GM12878 (cell line): ENCODE data around the gene OTULIN. TPM values are rescaled to one million over a fixed set of nuclear protein-coding genes. Genes with fewer than 3 reads are reported as not detected.

ENCODE experiments used
- ATAC-seq: fragments of 200-7000 bp; cut with Tn5 transposase; 3 replicates; pipeline ENCODE4 v1.9.1; 2020; ENCODE audit warnings: mild to moderate bottlenecking, moderate library complexity
- BruUV-seq: library from RNA; stranded (reverse); fragments of 400-500 nt; replicated peaks from 2 replicates; lab custom pipeline; 2021; lab: Mats Ljungman, UMichigan
- CTCF ChIA-PET: fragments of 300-600 bp; sonication (Branson Sonifier 250); formaldehyde crosslinking; extraction: SDS; loops from one replicate; lab custom pipeline; 2021; ENCODE audit warnings: inconsistent platforms; lab: Yijun Ruan, JAX
- POLR2A ChIA-PET: fragments of 350-600 bp; formaldehyde crosslinking; extraction: SDS; loops from one replicate; lab custom pipeline; 2021; ENCODE audit warnings: inconsistent platforms; lab: Charles Lee
- RAD21 ChIA-PET: fragments of 300-600 bp; sonication (Branson Sonifier 250); formaldehyde crosslinking; loops from one replicate; lab custom pipeline; 2023; ENCODE audit warnings: antibody characterized with exemption; ENCODE audit not compliant: unreplicated experiment; lab: Charles Lee
- SMC1A ChIA-PET: fragments of 300-600 bp; sonication (Branson Sonifier 250); formaldehyde crosslinking; loops from one replicate; lab custom pipeline; 2023; ENCODE audit not compliant: unreplicated experiment, uncharacterized antibody; lab: Charles Lee
- DNase-seq: peaks from one replicate; pipeline ENCODE4 v3.0.0-alpha.2; 2011; ENCODE audit warnings: low read depth, low spot score
- FAIRE-seq: peaks from 3 replicates; lab custom pipeline; 2011; peaks lifted over from hg19 to GRCh38; lab: Jason Lieb, UNC
- H2AFZ ChIP-seq: 2 replicates; pipeline ENCODE4 v1.6.0; 2011; ENCODE audit warnings: low read depth, low read length, control low read depth; ENCODE audit not compliant: control insufficient read depth
- H3K27ac ChIP-seq: 2 replicates; pipeline ENCODE4 v1.5.1; 2011; ENCODE audit warnings: control low read depth; ENCODE audit not compliant: control insufficient read depth, insufficient read depth
- H3K27me3 ChIP-seq, 2 experiments: replicated peaks in 1 of 2; 2 replicates each; pipeline versions ENCODE4 v1.6.0 to v1.6.1; 2011; ENCODE audit warnings: low read length in 1 of 2; ENCODE audit not compliant: control insufficient read depth in 2 of 2, insufficient read depth in 2 of 2
- H3K36me3 ChIP-seq, 2 experiments: 2 replicates each; pipeline ENCODE4 v1.5.1; 2011; ENCODE audit warnings: low read length in 1 of 2; ENCODE audit not compliant: control insufficient read depth in 2 of 2, insufficient read depth in 2 of 2
- H3K4me1 ChIP-seq: 2 replicates; pipeline ENCODE4 v1.6.1; 2011; ENCODE audit warnings: mild to moderate bottlenecking, low read length, moderate library complexity, mixed read lengths; ENCODE audit not compliant: control insufficient read depth, insufficient read depth
- H3K4me2 ChIP-seq: 2 replicates; pipeline ENCODE4 v1.6.0; 2011; ENCODE audit warnings: control low read depth; ENCODE audit not compliant: control insufficient read depth, insufficient read depth
- H3K4me3 ChIP-seq: fragments of 200-600 bp; sonication (generic); 2 replicates; pipeline ENCODE4 v1.5.1; 2016
- H3K79me2 ChIP-seq: 2 replicates; pipeline ENCODE4 v1.6.0; 2011; ENCODE audit warnings: low read length; ENCODE audit not compliant: control insufficient read depth, insufficient read depth
- H3K9ac ChIP-seq: 2 replicates; pipeline ENCODE4 v1.8.0; 2011; ENCODE audit warnings: low read length, control low read depth, mixed read lengths; ENCODE audit not compliant: control insufficient read depth, insufficient read depth
- H3K9me3 ChIP-seq: replicated peaks from 3 replicates; pipeline ENCODE4 v1.5.1; 2011; ENCODE audit warnings: mild to moderate bottlenecking, low read length; ENCODE audit not compliant: control insufficient read depth, insufficient read depth
- H4K20me1 ChIP-seq: 2 replicates; pipeline ENCODE4 v1.6.0; 2011; ENCODE audit not compliant: control insufficient read depth, insufficient read depth
- BMI1 ChIP-seq: fragments of 450-650 bp; IDR thresholded peaks from 2 replicates; pipeline ENCODE4 v1.6.1; 2016; ENCODE audit warnings: mild to moderate bottlenecking, moderate library complexity, borderline replicate concordance
- HCFC1 ChIP-seq: fragments of 150-350 bp; IDR thresholded peaks from 2 replicates; pipeline ENCODE4 v1.6.1; 2014; ENCODE audit warnings: low read length
- SMC3 ChIP-seq: IDR thresholded peaks from 2 replicates; pipeline ENCODE4 v1.6.1; 2011; ENCODE audit warnings: low read length, improper control_type of control experiment, borderline replicate concordance
- WGBS: methylation state at CpG from one replicate; pipeline ENCODE4 v1.1.6; 2016; ENCODE audit warnings: low lambda C conversion rate; ENCODE audit not compliant: insufficient replicate concordance, insufficient coverage; ENCODE audit errors: missing lambda C conversion rate; 5-methylcytosine and 5-hydroxymethylcytosine counted together
- in situ Hi-C: fragments of 300-500 bp; cut with MboI; formaldehyde crosslinking; loops from 9 replicates; pipeline ENCODE4 v1.14.3; 2018; ENCODE audit warnings: mixed read lengths
- intact Hi-C: fragments of 100-400 bp; cut with micrococcal nuclease; formaldehyde crosslinking; loops from one replicate; pipeline ENCODE4 v1.14.2; 2022; ENCODE audit not compliant: unreplicated experiment
- polyA plus RNA-seq, 11 experiments: library from polyadenylated mRNA; depleted of rRNA in 4 of 11; unstranded in 6 of 11; stranded (reverse) in 5 of 11; fragments of >200 nt; fragmentation: Nextera tagmentation in 4 of 11; fragmentation: Illumina TruSeq in 1 of 11; extraction: Ambion mirVana in 4 of 11; extraction: Trizol in 1 of 11; gene quantifications; 1 replicate in 1 of 11; 2 replicates in 10 of 11; pipeline versions ENCODE4 v1.2.1 to v1.2.3, GENCODE V29; 2011 to 2016; ENCODE audit warnings: inconsistent platforms in 2 of 11, missing spikeins in 2 of 11, low read depth in 1 of 11
- total RNA-seq, 4 experiments: library from RNA; depleted of rRNA in 3 of 4; stranded (reverse); fragments of >200 nt in 3 of 4; fragmentation: Illumina TruSeq in 1 of 4; extraction: Trizol in 1 of 4; gene quantifications; 2 replicates each; pipeline versions ENCODE4 v1.2.1 to v1.2.3, GENCODE V29; 2013 to 2021
- TF ChIP-seq, protein P1 (sequence below): IDR thresholded peaks from 2 replicates; pipeline ENCODE4 v1.6.1; 2012; ENCODE audit warnings: mild to moderate bottlenecking, low read depth, low read length
- TF ChIP-seq, protein P2 (sequence below), 3 experiments: IDR thresholded peaks in 2 of 3; conservative IDR thresholded peaks in 1 of 3; 2 replicates each; pipeline ENCODE4 v1.5.1; 2011; ENCODE audit warnings: low read depth in 3 of 3, low read length in 3 of 3, mild to moderate bottlenecking in 3 of 3, control low read depth in 2 of 3, moderate library complexity in 2 of 3, inconsistent platforms in 1 of 3, mixed read lengths in 1 of 3; ENCODE audit not compliant: control insufficient read depth in 2 of 3, insufficient read depth in 1 of 3; ENCODE audit errors: extremely low read depth in 1 of 3
- TF ChIP-seq, protein P3 (sequence below): fragments of 450-650 bp; IDR thresholded peaks from 2 replicates; pipeline ENCODE4 v1.6.1; 2016; ENCODE audit warnings: mild to moderate bottlenecking, moderate library complexity, borderline replicate concordance

OTULIN gene
- total and polyA plus RNA-seq, 10 of the 15 experiments (the other 5 are each of a cell fraction or from before 2014, with no cell fraction given): 6.6 to 70.5 (median 28.7) TPM

DNA sequence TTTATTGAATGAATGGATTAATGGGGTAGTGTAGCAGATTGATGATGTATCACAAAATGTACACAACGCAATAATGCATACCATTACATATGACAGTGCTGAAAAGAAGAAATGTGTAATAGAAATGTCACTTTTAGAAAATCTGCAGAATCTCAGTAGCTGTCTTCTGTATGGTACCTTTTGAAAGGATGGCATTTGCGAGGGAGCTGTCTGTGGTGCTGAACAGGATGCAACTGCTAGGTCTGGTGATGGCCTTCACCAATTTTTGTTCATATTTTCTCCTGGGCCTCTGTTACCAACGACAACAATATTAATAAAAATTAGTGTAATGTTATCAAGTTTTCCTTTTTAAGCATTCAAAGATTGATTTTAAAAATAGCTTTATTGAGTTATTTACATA, 36.2 kb upstream of the OTULIN start:
- in situ Hi-C loops (no loop called here), intact Hi-C loops (no loop called here)
- Histone ChIP-seq H3K4me1 (no peaks in the 10 kb centered on the region), H3K9ac (no peak overlapping the region), H3K36me3 (no peaks in the 10 kb centered on the region), H3K4me2 (no peak overlapping the region), H3K79me2 (no peaks in the 10 kb centered on the region), H3K27me3 (no peaks in the 10 kb centered on the region), H4K20me1 (no peaks in the 10 kb centered on the region), H3K27ac (no peak overlapping the region), H2AFZ (no peak overlapping the region), H3K4me3 (no peak overlapping the region), H3K9me3 (no peaks in the 10 kb centered on the region)
- FAIRE-seq: peak; percentile 81
- TF ChIP-seq, protein P1, sequence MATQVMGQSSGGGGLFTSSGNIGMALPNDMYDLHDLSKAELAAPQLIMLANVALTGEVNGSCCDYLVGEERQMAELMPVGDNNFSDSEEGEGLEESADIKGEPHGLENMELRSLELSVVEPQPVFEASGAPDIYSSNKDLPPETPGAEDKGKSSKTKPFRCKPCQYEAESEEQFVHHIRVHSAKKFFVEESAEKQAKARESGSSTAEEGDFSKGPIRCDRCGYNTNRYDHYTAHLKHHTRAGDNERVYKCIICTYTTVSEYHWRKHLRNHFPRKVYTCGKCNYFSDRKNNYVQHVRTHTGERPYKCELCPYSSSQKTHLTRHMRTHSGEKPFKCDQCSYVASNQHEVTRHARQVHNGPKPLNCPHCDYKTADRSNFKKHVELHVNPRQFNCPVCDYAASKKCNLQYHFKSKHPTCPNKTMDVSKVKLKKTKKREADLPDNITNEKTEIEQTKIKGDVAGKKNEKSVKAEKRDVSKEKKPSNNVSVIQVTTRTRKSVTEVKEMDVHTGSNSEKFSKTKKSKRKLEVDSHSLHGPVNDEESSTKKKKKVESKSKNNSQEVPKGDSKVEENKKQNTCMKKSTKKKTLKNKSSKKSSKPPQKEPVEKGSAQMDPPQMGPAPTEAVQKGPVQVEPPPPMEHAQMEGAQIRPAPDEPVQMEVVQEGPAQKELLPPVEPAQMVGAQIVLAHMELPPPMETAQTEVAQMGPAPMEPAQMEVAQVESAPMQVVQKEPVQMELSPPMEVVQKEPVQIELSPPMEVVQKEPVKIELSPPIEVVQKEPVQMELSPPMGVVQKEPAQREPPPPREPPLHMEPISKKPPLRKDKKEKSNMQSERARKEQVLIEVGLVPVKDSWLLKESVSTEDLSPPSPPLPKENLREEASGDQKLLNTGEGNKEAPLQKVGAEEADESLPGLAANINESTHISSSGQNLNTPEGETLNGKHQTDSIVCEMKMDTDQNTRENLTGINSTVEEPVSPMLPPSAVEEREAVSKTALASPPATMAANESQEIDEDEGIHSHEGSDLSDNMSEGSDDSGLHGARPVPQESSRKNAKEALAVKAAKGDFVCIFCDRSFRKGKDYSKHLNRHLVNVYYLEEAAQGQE: peak; percentile 96
- TF ChIP-seq BMI1: no peak
- ChIA-PET RAD21 (no interaction called here), SMC1A (interaction anchor here (0.8 kb wide), 1 partner anchor 17 kb away, joined by 3 read pairs; no protein-coding TSS in a partner anchor), CTCF (interaction anchor here (1.3 kb wide), 1 partner anchor 20 kb away, joined by 4 read pairs; no protein-coding TSS in a partner anchor), POLR2A (no interaction called here)
- DNase-seq: no peak
- peak; percentile 78 for ATAC-seq
- BruUV-seq: no TSS peak
- WGBS: 2% methylated on average over 3 of the region's 3 CpGs

DNA sequence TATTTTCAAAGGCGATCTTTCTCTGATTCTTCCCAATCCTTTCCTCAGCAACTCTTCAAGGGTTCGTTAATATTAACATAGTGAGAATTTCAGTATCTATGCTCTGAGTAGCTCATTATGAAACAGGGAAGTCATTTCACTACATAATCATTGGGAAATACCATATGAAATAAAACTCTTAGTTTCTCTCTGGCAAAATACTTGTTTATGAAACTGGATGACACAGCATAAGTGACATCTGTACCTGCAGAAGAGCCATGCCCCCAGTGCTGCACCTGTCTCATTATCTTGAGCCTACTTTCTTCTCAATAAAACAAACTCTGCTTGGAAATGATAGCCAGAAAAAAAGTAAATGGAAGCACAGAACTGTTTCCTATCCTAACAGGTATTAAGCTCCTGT, 33.8 kb upstream of the OTULIN start:
- DNase-seq (no peak), ATAC-seq (no peak), FAIRE-seq (peak; percentile 27)
- SMC1A ChIA-PET: interaction anchor here (1.7 kb wide), 1 partner anchor 18 kb away, joined by 6 read pairs; no protein-coding TSS in a partner anchor
- WGBS: 41% methylated on average over 2 of the region's 2 CpGs
- CTCF ChIA-PET: no interaction called here
- H3K27ac ChIP-seq: no peak overlapping the region
- in situ Hi-C loops: no loop called here
- no peak overlapping the region for H3K4me2 ChIP-seq
- RAD21 ChIA-PET: interaction anchor here (0.6 kb wide), 1 partner anchor 9 kb away, joined by 3 read pairs; no protein-coding TSS in a partner anchor
- intact Hi-C loops: no loop called here
- no peaks in the 10 kb centered on the region for H3K27me3 ChIP-seq
- no peaks in the 10 kb centered on the region for H3K4me1 ChIP-seq
- no peaks in the 10 kb centered on the region for H4K20me1 ChIP-seq
- no peak overlapping the region for H3K4me3 ChIP-seq
- POLR2A ChIA-PET: interaction anchor here (0.6 kb wide), 1 partner anchor 300 kb away, joined by 4 read pairs; no protein-coding TSS in a partner anchor
- H2AFZ ChIP-seq: no peak overlapping the region
- H3K9ac ChIP-seq: no peak overlapping the region
- no peaks in the 10 kb centered on the region for H3K79me2 ChIP-seq
- no TSS peak for BruUV-seq
- no peaks in the 10 kb centered on the region for H3K9me3 ChIP-seq
- no peaks in the 10 kb centered on the region for H3K36me3 ChIP-seq
- TF ChIP-seq, protein P2, sequence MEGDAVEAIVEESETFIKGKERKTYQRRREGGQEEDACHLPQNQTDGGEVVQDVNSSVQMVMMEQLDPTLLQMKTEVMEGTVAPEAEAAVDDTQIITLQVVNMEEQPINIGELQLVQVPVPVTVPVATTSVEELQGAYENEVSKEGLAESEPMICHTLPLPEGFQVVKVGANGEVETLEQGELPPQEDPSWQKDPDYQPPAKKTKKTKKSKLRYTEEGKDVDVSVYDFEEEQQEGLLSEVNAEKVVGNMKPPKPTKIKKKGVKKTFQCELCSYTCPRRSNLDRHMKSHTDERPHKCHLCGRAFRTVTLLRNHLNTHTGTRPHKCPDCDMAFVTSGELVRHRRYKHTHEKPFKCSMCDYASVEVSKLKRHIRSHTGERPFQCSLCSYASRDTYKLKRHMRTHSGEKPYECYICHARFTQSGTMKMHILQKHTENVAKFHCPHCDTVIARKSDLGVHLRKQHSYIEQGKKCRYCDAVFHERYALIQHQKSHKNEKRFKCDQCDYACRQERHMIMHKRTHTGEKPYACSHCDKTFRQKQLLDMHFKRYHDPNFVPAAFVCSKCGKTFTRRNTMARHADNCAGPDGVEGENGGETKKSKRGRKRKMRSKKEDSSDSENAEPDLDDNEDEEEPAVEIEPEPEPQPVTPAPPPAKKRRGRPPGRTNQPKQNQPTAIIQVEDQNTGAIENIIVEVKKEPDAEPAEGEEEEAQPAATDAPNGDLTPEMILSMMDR (IDR thresholded peaks at IDR 0.05 in 2 of 3, conservative IDR thresholded peaks at IDR 0.05 in 1 of 3; ENCODE audit: control insufficient read depth in 2 of 3, extremely low read depth in 1 of 3, insufficient read depth in 1 of 3, low read depth in 3 of 3, low read length in 3 of 3): no peak
- TF ChIP-seq, protein P3, sequence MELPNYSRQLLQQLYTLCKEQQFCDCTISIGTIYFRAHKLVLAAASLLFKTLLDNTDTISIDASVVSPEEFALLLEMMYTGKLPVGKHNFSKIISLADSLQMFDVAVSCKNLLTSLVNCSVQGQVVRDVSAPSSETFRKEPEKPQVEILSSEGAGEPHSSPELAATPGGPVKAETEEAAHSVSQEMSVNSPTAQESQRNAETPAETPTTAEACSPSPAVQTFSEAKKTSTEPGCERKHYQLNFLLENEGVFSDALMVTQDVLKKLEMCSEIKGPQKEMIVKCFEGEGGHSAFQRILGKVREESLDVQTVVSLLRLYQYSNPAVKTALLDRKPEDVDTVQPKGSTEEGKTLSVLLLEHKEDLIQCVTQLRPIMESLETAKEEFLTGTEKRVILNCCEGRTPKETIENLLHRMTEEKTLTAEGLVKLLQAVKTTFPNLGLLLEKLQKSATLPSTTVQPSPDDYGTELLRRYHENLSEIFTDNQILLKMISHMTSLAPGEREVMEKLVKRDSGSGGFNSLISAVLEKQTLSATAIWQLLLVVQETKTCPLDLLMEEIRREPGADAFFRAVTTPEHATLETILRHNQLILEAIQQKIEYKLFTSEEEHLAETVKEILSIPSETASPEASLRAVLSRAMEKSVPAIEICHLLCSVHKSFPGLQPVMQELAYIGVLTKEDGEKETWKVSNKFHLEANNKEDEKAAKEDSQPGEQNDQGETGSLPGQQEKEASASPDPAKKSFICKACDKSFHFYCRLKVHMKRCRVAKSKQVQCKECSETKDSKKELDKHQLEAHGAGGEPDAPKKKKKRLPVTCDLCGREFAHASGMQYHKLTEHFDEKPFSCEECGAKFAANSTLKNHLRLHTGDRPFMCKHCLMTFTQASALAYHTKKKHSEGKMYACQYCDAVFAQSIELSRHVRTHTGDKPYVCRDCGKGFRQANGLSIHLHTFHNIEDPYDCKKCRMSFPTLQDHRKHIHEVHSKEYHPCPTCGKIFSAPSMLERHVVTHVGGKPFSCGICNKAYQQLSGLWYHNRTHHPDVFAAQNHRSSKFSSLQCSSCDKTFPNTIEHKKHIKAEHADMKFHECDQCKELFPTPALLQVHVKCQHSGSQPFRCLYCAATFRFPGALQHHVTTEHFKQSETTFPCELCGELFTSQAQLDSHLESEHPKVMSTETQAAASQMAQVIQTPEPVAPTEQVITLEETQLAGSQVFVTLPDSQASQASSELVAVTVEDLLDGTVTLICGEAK: no peak
- TF ChIP-seq SMC3: no peak
- TF ChIP-seq HCFC1: no peak
